OCI-LY1 (cell line): Measurements from ENCODE around the gene AKT1.

Experiments
- H2AFZ ChIP-seq: fragments of 200-600 bp; sonication (generic), shearing (Covaris generic); 2 replicates; pipeline ENCODE4 v1.6.0; 2014; ENCODE audit warnings: antibody characterized with exemption, mild to moderate bottlenecking, low read length
- H3F3A ChIP-seq: fragments of 200-600 bp; sonication (generic), shearing (Covaris generic); 2 replicates; pipeline ENCODE4 v1.6.0; 2014; ENCODE audit warnings: mild to moderate bottlenecking, antibody characterized with exemption, low read length, moderate library complexity; ENCODE audit not compliant: insufficient read depth
- H3K27ac ChIP-seq: fragments of 200-600 bp; sonication (generic); 2 replicates; pipeline ENCODE4 v1.5.1; 2014; ENCODE audit warnings: low read length, mixed run types, mild to moderate bottlenecking, low read depth; ENCODE audit not compliant: poor library complexity, severe bottlenecking
- H3K27me3 ChIP-seq: fragments of 200-600 bp; sonication (generic); 2 replicates; pipeline ENCODE4 v1.6.0; 2014; ENCODE audit warnings: antibody characterized with exemption, mild to moderate bottlenecking, low read length, moderate library complexity; ENCODE audit not compliant: insufficient read depth
- H3K36me3 ChIP-seq: fragments of 200-600 bp; sonication (generic); 2 replicates; pipeline ENCODE4 v1.6.1; 2014; ENCODE audit warnings: mild to moderate bottlenecking, antibody characterized with exemption, low read length, moderate library complexity, mixed read lengths; ENCODE audit not compliant: insufficient read depth
- H3K4me1 ChIP-seq: fragments of 200-600 bp; sonication (generic); 2 replicates; pipeline ENCODE4 v1.5.1; 2014; ENCODE audit warnings: mild to moderate bottlenecking, low read length, moderate library complexity; ENCODE audit not compliant: insufficient read depth, severe bottlenecking
- H3K4me2 ChIP-seq: fragments of 200-600 bp; sonication (generic), shearing (Covaris generic); 2 replicates; pipeline ENCODE4 v1.6.1; 2014; ENCODE audit warnings: low read length
- H3K4me3 ChIP-seq: fragments of 200-600 bp; sonication (generic); 2 replicates; pipeline ENCODE4 v1.5.1; 2014; ENCODE audit warnings: low read length, low read depth, mild to moderate bottlenecking, mixed read lengths; ENCODE audit not compliant: poor library complexity, severe bottlenecking
- H3K79me2 ChIP-seq: fragments of 200-600 bp; shearing (Covaris generic); 2 replicates; pipeline ENCODE4 v1.6.1; 2016; ENCODE audit warnings: mixed run types, low read length, mixed read lengths; ENCODE audit not compliant: insufficient read depth
- H3K9ac ChIP-seq: fragments of 200-600 bp; sonication (generic), shearing (Covaris generic); 2 replicates; pipeline ENCODE4 v1.6.1; 2014; ENCODE audit warnings: mild to moderate bottlenecking, low read length, mixed read lengths
- H3K9me2 ChIP-seq: fragments of 200-600 bp; sonication (generic), shearing (Covaris generic); 2 replicates; pipeline ENCODE4 v1.6.1; 2014; ENCODE audit warnings: low read depth, mild to moderate bottlenecking, low read length, mixed read lengths
- H3K9me3 ChIP-seq: fragments of 200-600 bp; shearing (Covaris generic); 2 replicates; pipeline ENCODE4 v1.6.1; 2014; ENCODE audit warnings: low read length, mixed read lengths
- H4K20me1 ChIP-seq: fragments of 200-600 bp; sonication (generic), shearing (Covaris generic); 2 replicates; pipeline ENCODE4 v1.6.0; 2016; ENCODE audit warnings: mild to moderate bottlenecking, low read length; ENCODE audit not compliant: insufficient read depth
- EZH2 ChIP-seq: fragments of 200-600 bp; sonication (generic), shearing (Covaris generic); IDR thresholded peaks from 2 replicates; pipeline ENCODE4 v1.8.0; 2017; ENCODE audit warnings: borderline replicate concordance, mixed run types, mild to moderate bottlenecking, antibody characterized with exemption, low read length, moderate library complexity, mixed read lengths
- TF ChIP-seq, protein P1 (sequence below): fragments of 200-600 bp; sonication (generic), shearing (Covaris generic); IDR thresholded peaks from 2 replicates; pipeline ENCODE4 v1.5.1; 2017; ENCODE audit warnings: mild to moderate bottlenecking, antibody characterized with exemption, low read length, moderate library complexity, mixed read lengths

The AKT1 gene

DNA sequence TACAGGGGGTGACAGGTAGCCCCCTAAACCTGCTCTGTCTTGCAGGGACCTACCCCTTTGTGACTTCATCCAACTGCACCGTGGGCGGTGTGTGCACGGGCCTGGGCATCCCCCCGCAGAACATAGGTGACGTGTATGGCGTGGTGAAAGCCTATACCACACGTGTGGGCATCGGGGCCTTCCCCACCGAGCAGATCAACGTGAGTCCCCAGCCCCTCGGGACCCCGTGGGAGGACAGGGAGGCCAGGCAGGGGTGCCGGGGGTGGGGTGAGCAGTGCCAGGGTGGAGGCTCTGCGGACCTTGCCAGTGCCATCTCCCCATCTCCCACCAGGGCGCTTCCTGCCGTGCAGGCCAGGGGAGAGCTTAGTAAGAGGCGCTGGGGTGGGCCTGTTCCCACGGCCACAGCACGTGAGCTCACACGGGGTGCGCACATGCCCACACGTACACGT, 53.7 kb downstream of the AKT1 start:
- H3K4me2 ChIP-seq: no peak overlapping the region
- H3K27ac ChIP-seq: no peak overlapping the region
- no peak overlapping the region for H3K9ac ChIP-seq
- no peaks in the 10 kb centered on the region for H3K9me3 ChIP-seq
- no peaks in the 10 kb centered on the region for H3K79me2 ChIP-seq
- no peaks in the 10 kb centered on the region for H3K4me1 ChIP-seq
- no peak overlapping the region for H2AFZ ChIP-seq
- H3K4me3 ChIP-seq: no peak overlapping the region
- H3K27me3 ChIP-seq: peaks cover 27% of the 10 kb centered on the region; the same call in 1 of the 2 replicates
- no peaks in the 10 kb centered on the region for H4K20me1 ChIP-seq
- TF ChIP-seq, protein P1, sequence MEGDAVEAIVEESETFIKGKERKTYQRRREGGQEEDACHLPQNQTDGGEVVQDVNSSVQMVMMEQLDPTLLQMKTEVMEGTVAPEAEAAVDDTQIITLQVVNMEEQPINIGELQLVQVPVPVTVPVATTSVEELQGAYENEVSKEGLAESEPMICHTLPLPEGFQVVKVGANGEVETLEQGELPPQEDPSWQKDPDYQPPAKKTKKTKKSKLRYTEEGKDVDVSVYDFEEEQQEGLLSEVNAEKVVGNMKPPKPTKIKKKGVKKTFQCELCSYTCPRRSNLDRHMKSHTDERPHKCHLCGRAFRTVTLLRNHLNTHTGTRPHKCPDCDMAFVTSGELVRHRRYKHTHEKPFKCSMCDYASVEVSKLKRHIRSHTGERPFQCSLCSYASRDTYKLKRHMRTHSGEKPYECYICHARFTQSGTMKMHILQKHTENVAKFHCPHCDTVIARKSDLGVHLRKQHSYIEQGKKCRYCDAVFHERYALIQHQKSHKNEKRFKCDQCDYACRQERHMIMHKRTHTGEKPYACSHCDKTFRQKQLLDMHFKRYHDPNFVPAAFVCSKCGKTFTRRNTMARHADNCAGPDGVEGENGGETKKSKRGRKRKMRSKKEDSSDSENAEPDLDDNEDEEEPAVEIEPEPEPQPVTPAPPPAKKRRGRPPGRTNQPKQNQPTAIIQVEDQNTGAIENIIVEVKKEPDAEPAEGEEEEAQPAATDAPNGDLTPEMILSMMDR: no peak
- TF ChIP-seq EZH2: no peak
- H3F3A ChIP-seq: no peaks in the 10 kb centered on the region
- H3K36me3 ChIP-seq: no peaks in the 10 kb centered on the region
- no peaks in the 10 kb centered on the region for H3K9me2 ChIP-seq

DNA sequence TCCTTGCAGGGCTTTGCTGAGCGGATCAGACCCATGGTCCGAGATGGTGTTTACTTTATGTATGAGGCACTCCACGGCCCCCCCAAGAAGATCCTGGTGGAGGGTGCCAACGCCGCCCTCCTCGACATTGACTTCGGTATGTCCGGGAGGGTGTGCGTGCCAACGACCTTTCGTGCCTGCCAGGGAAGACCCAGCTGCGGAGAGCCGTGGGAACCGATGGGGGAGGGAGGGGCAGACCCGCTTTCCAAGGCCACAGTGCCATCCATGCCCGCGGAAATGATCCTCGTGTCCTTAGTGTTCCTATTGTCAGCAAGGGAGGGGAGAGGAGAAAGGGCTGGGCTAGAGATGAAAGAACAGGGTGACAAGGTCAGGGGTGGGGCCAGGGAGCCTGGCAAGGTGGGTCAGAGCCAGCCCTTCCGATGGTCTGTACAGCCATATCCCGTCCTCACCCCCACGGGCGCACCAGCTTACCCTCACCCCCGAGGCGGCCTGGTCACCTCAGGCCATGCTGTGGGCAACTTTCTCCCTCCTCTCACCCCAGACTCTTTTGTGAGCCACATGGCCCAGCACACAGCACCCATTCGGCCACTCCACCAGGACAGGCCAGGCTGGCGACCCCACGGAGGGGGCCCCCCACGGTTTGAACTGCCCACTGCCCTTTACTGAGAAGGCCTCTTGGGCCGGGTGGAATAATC, 54.3 kb downstream of the AKT1 start:
- H2AFZ ChIP-seq: no peak overlapping the region
- no peak overlapping the region for H3K9ac ChIP-seq
- no peaks in the 10 kb centered on the region for H3K9me2 ChIP-seq
- no peaks in the 10 kb centered on the region for H4K20me1 ChIP-seq
- H3K36me3 ChIP-seq: no peaks in the 10 kb centered on the region
- H3K27me3 ChIP-seq: peaks cover 27% of the 10 kb centered on the region; the same call in 1 of the 2 replicates
- H3F3A ChIP-seq: no peaks in the 10 kb centered on the region
- no peak overlapping the region for H3K4me2 ChIP-seq
- H3K4me1 ChIP-seq: no peaks in the 10 kb centered on the region
- H3K4me3 ChIP-seq: no peak overlapping the region
- H3K79me2 ChIP-seq: no peaks in the 10 kb centered on the region
- no peak overlapping the region for H3K27ac ChIP-seq
- no peak for TF ChIP-seq EZH2
- TF ChIP-seq, protein P1: no peak
- H3K9me3 ChIP-seq: no peaks in the 10 kb centered on the region

DNA sequence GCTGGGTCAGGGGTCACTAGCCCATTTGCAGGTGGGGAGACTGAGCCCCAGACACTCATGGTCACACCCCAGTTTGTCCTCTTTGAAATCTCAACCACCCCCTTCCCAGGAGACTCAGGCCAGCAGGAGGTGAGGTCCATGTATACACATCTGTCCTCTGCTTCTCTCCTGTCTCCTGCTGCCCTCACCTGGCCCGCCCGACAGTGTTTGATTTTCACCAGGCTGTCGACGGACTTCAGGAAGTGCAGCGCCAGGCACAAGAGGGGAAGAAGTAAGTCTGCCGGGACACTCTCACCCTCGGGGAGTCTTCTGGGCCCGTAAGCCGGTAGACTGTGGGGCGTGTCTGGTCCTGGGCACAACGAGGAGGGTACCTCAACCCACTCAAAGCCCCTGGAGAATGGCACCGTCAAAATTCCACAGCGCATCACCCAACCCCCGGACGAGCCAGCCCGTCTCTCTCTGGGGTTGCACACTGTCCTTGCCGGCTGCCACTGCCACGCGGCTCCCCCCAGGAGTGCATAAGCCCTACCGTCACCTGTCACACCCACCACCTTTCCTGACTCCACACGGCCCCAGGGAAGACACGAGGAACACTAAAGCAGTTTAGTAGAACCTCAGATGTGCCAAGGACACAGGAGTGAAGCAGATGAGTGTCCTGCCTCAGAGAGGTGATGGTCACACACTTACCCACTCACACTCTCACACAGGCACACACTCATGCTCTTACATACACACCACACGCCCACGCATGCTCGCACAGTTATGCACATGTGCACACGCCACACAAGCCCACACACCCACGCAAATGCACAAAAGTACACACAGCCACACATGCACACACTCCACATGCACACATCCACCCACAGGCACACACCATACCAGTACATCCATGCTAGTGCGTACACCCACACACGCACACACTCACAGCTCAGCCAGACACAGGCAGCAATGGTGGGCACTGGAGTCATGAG, 55.7 kb downstream of the AKT1 start:
- Histone ChIP-seq H3K4me1 (no peaks in the 10 kb centered on the region), H3K4me2 (no peak overlapping the region), H4K20me1 (no peaks in the 10 kb centered on the region), H3K9ac (no peak overlapping the region), H3K4me3 (no peak overlapping the region), H3F3A (no peaks in the 10 kb centered on the region), H3K27ac (no peak overlapping the region), H3K79me2 (no peaks in the 10 kb centered on the region), H2AFZ (no peak overlapping the region), H3K36me3 (no peaks in the 10 kb centered on the region), H3K9me2 (no peaks in the 10 kb centered on the region), H3K27me3 (peaks cover 32% of the 10 kb centered on the region; the same call in 1 of the 2 replicates), H3K9me3 (no peaks in the 10 kb centered on the region)
- TF ChIP-seq EZH2: no peak
- TF ChIP-seq, protein P1: no peak
